Measurements from ENCODE around the gene LARGE1. TPM values are rescaled to one million over a fixed set of nuclear protein-coding genes. Genes with fewer than 3 reads are reported as not detected.

Gene LARGE1
- total RNA-seq, 1 donor from 2014 or later, result 140 TPM

- intact Hi-C loops (cut with DNase I), result no loop called here
- DNase-seq, result no peak
- ATAC-seq (ENCODE audit: poor library complexity), result no peak
These were observed 77.7 kb downstream of the LARGE1 start for GRCh38 chr22:33842421-33843094.

- ATAC-seq (ENCODE audit: poor library complexity) (no peak), DNase-seq (no peak)
- intact Hi-C loops (cut with DNase I), result no loop called here
These were observed 78.3 kb downstream of the LARGE1 start for GRCh38 chr22:33842006-33842354.

GRCh38 chr22:33841281-33842005 lies 78.8 kb downstream of the LARGE1 start:
- ATAC-seq (ENCODE audit: poor library complexity), result peak; percentile 42
- no peak for DNase-seq
- intact Hi-C loops (cut with DNase I), result no loop called here

GRCh38 chr22:33838644-33839043 lies 81.6 kb downstream of the LARGE1 start:
- no peak for DNase-seq
- no peak for ATAC-seq (ENCODE audit: poor library complexity)
- intact Hi-C loops (cut with DNase I), result no loop called here

GRCh38 chr22:33837826-33838225 lies 82.5 kb downstream of the LARGE1 start:
- DNase-seq (no peak), ATAC-seq (ENCODE audit: poor library complexity) (no peak)
- intact Hi-C loops (cut with DNase I), result no loop called here

- DNase-seq (no peak), ATAC-seq (ENCODE audit: poor library complexity) (peak; percentile 38)
- intact Hi-C loops (cut with DNase I), result no loop called here
These were observed 85.0 kb downstream of the LARGE1 start for GRCh38 chr22:33835265-33835664.

- DNase-seq, result peak; percentile 65
- peak; percentile 86 for ATAC-seq (ENCODE audit: poor library complexity)
- intact Hi-C loops (cut with DNase I), result no loop called here
These were observed 87.6 kb downstream of the LARGE1 start for GRCh38 chr22:33832558-33833151.

- DNase-seq (no peak), ATAC-seq (ENCODE audit: poor library complexity) (no peak)
- intact Hi-C loops (cut with DNase I), result no loop called here
These were observed 88.6 kb downstream of the LARGE1 start for GRCh38 chr22:33831651-33832050.

GRCh38 chr22:33831207-33831606 lies 89.1 kb downstream of the LARGE1 start:
- DNase-seq (no peak), ATAC-seq (ENCODE audit: poor library complexity) (no peak)
- intact Hi-C loops (cut with DNase I), result no loop called here

GRCh38 chr22:33829546-33830280 lies 90.6 kb downstream of the LARGE1 start:
- intact Hi-C loops (cut with DNase I), result no loop called here
- DNase-seq (no peak), ATAC-seq (ENCODE audit: poor library complexity) (no peak)

GRCh38 chr22:33828302-33828701 lies 92.0 kb downstream of the LARGE1 start:
- DNase-seq (no peak), ATAC-seq (ENCODE audit: poor library complexity) (no peak)
- intact Hi-C loops (cut with DNase I), result no loop called here

- intact Hi-C loops (cut with DNase I), result no loop called here
- DNase-seq (no peak), ATAC-seq (ENCODE audit: poor library complexity) (peak; percentile 61)
These were observed 94.5 kb downstream of the LARGE1 start for GRCh38 chr22:33825761-33826160.

GRCh38 chr22:33823552-33823951 lies 96.7 kb downstream of the LARGE1 start:
- intact Hi-C loops (cut with DNase I), result no loop called here
- DNase-seq, result no peak
- ATAC-seq (ENCODE audit: poor library complexity), result peak; percentile 55

GRCh38 chr22:33821290-33821689 lies 99.0 kb downstream of the LARGE1 start:
- ATAC-seq (ENCODE audit: poor library complexity) (no peak), DNase-seq (no peak)
- intact Hi-C loops (cut with DNase I), result no loop called here

- no peak for DNase-seq
- ATAC-seq (ENCODE audit: poor library complexity), result no peak
- intact Hi-C loops (cut with DNase I), result no loop called here
These were observed 100.5 kb downstream of the LARGE1 start for GRCh38 chr22:33819743-33820142.

GRCh38 chr22:33817512-33818127 lies 102.7 kb downstream of the LARGE1 start:
- ATAC-seq (ENCODE audit: poor library complexity) (no peak), DNase-seq (no peak)
- intact Hi-C loops (cut with DNase I), result no loop called here

GRCh38 chr22:33812360-33812977 lies 107.8 kb downstream of the LARGE1 start:
- intact Hi-C loops (cut with DNase I), result no loop called here
- ATAC-seq (ENCODE audit: poor library complexity) (no peak), DNase-seq (no peak)

GRCh38 chr22:33811686-33812085 lies 108.6 kb downstream of the LARGE1 start:
- DNase-seq (peak; percentile 64), ATAC-seq (ENCODE audit: poor library complexity) (peak; percentile 77)
- intact Hi-C loops (cut with DNase I), result no loop called here

GRCh38 chr22:33811208-33811607 lies 109.1 kb downstream of the LARGE1 start:
- peak; percentile 57 for ATAC-seq (ENCODE audit: poor library complexity)
- intact Hi-C loops (cut with DNase I), result no loop called here
- no peak for DNase-seq

Data from Right ventricle myocardium superior (tissue), 1 donor.